Stimulated activated memory B cell treated with anti-CD40 and anti-IgM and Interleukin-4, amounts not matched to agents 10 μg/mL and 1 μg/mL and 100 μg/mL, for 72 hours (primary cell): Measurements from ENCODE around the gene MCF2L2.

Experiments
- ATAC-seq: fragments of 150-1000 bp; cut with Tn5 transposase; 2 replicates; pipeline ENCODE4 v1.10.0; 2021
- H3K27ac Mint-ChIP-seq: one replicate; pipeline ENCODE4 v1.8.0; 2022; ENCODE audit warnings: mild to moderate bottlenecking, mixed read lengths
- H3K27me3 Mint-ChIP-seq: one replicate; pipeline ENCODE4 v1.8.0; 2022; ENCODE audit warnings: mixed read lengths
- H3K36me3 Mint-ChIP-seq: one replicate; pipeline ENCODE4 v1.8.0; 2022; ENCODE audit warnings: mixed read lengths
- H3K4me1 Mint-ChIP-seq: one replicate; pipeline ENCODE4 v1.8.0; 2022; ENCODE audit warnings: mixed read lengths
- H3K4me3 Mint-ChIP-seq: one replicate; pipeline ENCODE4 v1.8.0; 2022; ENCODE audit warnings: mild to moderate bottlenecking, moderate library complexity, mixed read lengths
- H3K9me3 Mint-ChIP-seq: one replicate; pipeline ENCODE4 v1.8.0; 2022; ENCODE audit warnings: mixed read lengths

The MCF2L2 gene

GRCh38 chr3:183295211-183295610, 133.2 kb downstream of the MCF2L2 start:
- H3K9me3 Mint-ChIP-seq = no peaks in the 10 kb centered on the region
- H3K27me3 Mint-ChIP-seq = no peaks in the 10 kb centered on the region
- no peak for ATAC-seq
- no peak overlapping the region for H3K4me3 Mint-ChIP-seq
- peaks cover 6% of the 10 kb centered on the region for H3K4me1 Mint-ChIP-seq
- H3K36me3 Mint-ChIP-seq = peaks cover 12% of the 10 kb centered on the region
- H3K27ac Mint-ChIP-seq = no peak overlapping the region

- Mint-ChIP-seq H3K9me3 (no peaks in the 10 kb centered on the region), H3K4me1 (peaks cover 6% of the 10 kb centered on the region), H3K36me3 (peaks cover 12% of the 10 kb centered on the region), H3K27ac (no peak overlapping the region), H3K27me3 (no peaks in the 10 kb centered on the region), H3K4me3 (no peak overlapping the region)
- ATAC-seq = no peak
These were observed 134.5 kb downstream of the MCF2L2 start for GRCh38 chr3:183293966-183294365.

- peaks cover 11% of the 10 kb centered on the region for H3K36me3 Mint-ChIP-seq
- no peaks in the 10 kb centered on the region for H3K27me3 Mint-ChIP-seq
- H3K4me3 Mint-ChIP-seq = no peak overlapping the region
- no peaks in the 10 kb centered on the region for H3K9me3 Mint-ChIP-seq
- H3K4me1 Mint-ChIP-seq = peaks cover 7% of the 10 kb centered on the region
- no peak overlapping the region for H3K27ac Mint-ChIP-seq
- ATAC-seq = no peak
These were observed 136.9 kb downstream of the MCF2L2 start for GRCh38 chr3:183291497-183292031.

GRCh38 chr3:183290216-183290615, 138.2 kb downstream of the MCF2L2 start:
- peaks cover 19% of the 10 kb centered on the region for H3K4me1 Mint-ChIP-seq
- H3K27ac Mint-ChIP-seq = no peak overlapping the region
- ATAC-seq = no peak
- H3K36me3 Mint-ChIP-seq = peaks cover 5% of the 10 kb centered on the region
- H3K27me3 Mint-ChIP-seq = no peaks in the 10 kb centered on the region
- H3K9me3 Mint-ChIP-seq = no peaks in the 10 kb centered on the region
- no peak overlapping the region for H3K4me3 Mint-ChIP-seq

GRCh38 chr3:183288117-183288516, 140.3 kb downstream of the MCF2L2 start:
- Mint-ChIP-seq H3K36me3 (peaks cover 4% of the 10 kb centered on the region), H3K27ac (no peak overlapping the region), H3K4me3 (no peak overlapping the region), H3K9me3 (no peaks in the 10 kb centered on the region), H3K4me1 (peaks cover 29% of the 10 kb centered on the region), H3K27me3 (no peaks in the 10 kb centered on the region)
- no peak for ATAC-seq

DNA sequence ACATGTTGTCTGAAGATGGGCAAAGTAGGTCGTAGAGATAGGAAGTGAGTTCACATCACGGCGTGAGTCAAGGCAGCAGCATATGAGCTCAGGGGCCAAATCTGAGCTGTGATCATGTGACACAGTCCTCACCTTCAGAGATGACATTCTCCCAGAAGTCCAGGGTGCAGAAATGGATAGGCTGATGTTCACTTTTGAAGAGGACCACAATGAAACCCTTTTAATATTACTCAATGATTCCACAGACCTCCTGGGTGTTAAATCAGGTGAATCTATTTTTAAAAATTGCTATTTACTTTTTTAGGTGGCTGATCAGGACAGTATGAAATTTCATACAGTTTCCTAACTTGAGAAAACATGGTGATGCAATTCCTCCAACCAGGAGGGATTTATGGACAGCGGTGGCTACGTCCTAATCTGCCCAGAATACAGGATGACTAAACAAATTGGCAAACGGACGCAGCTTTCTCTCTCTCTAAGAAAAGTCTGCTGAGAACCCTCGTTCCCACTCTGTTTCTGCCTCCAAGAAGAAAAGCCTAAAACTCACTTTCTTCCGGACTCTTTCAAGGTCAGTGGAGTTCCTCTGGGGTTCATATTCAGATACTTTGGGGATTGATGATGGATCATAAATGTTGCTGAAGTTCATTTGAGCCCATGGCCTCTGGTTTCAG, 141.0 kb downstream of the MCF2L2 start:
- Mint-ChIP-seq H3K4me1 (peaks cover 29% of the 10 kb centered on the region), H3K27ac (peak overlapping the region; percentile 91), H3K36me3 (no peaks in the 10 kb centered on the region), H3K27me3 (no peaks in the 10 kb centered on the region), H3K9me3 (no peaks in the 10 kb centered on the region), H3K4me3 (no peak overlapping the region)
- ATAC-seq = no peak

- ATAC-seq = peak; percentile 97
- Mint-ChIP-seq H3K36me3 (no peaks in the 10 kb centered on the region), H3K4me3 (peak overlapping the region; percentile 63), H3K4me1 (peaks cover 29% of the 10 kb centered on the region), H3K27ac (peak overlapping the region; percentile 91), H3K27me3 (peaks cover 10% of the 10 kb centered on the region), H3K9me3 (no peaks in the 10 kb centered on the region)
These were observed 142.5 kb downstream of the MCF2L2 start for GRCh38 chr3:183285828-183286457.

DNA sequence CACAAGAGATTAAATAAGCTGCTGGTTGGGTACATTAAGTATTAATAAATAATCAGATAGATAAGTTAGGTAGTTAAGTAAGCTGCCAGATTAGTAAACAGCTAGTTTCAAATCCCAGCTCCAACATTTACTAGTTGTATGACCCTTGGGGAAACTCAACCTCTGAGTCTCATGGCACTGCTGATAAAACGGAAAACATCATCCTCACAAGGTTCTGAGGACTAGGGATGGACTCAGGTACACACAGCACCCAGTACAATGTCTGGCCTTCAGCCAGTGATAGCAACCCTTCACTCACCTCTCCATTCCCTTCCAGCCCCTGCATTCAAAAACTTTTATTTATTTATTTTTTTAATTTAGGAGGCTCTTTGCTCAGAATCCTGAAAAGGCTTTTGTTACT, 143.1 kb downstream of the MCF2L2 start:
- Mint-ChIP-seq H3K27ac (peak overlapping the region; percentile 91), H3K27me3 (peaks cover 10% of the 10 kb centered on the region), H3K4me1 (peaks cover 29% of the 10 kb centered on the region), H3K36me3 (no peaks in the 10 kb centered on the region), H3K9me3 (no peaks in the 10 kb centered on the region), H3K4me3 (peak overlapping the region; percentile 63)
- ATAC-seq = no peak

- ATAC-seq = no peak
- Mint-ChIP-seq H3K4me3 (no peak overlapping the region), H3K36me3 (no peaks in the 10 kb centered on the region), H3K4me1 (peaks cover 29% of the 10 kb centered on the region), H3K27ac (no peak overlapping the region), H3K27me3 (peaks cover 10% of the 10 kb centered on the region), H3K9me3 (no peaks in the 10 kb centered on the region)
These were observed 143.8 kb downstream of the MCF2L2 start for GRCh38 chr3:183284570-183284969.

- H3K36me3 Mint-ChIP-seq = no peaks in the 10 kb centered on the region
- no peak for ATAC-seq
- no peaks in the 10 kb centered on the region for H3K9me3 Mint-ChIP-seq
- peaks cover 10% of the 10 kb centered on the region for H3K27me3 Mint-ChIP-seq
- H3K27ac Mint-ChIP-seq = no peak overlapping the region
- H3K4me1 Mint-ChIP-seq = peaks cover 29% of the 10 kb centered on the region
- no peak overlapping the region for H3K4me3 Mint-ChIP-seq
These were observed 144.5 kb downstream of the MCF2L2 start for GRCh38 chr3:183283886-183284285.

DNA sequence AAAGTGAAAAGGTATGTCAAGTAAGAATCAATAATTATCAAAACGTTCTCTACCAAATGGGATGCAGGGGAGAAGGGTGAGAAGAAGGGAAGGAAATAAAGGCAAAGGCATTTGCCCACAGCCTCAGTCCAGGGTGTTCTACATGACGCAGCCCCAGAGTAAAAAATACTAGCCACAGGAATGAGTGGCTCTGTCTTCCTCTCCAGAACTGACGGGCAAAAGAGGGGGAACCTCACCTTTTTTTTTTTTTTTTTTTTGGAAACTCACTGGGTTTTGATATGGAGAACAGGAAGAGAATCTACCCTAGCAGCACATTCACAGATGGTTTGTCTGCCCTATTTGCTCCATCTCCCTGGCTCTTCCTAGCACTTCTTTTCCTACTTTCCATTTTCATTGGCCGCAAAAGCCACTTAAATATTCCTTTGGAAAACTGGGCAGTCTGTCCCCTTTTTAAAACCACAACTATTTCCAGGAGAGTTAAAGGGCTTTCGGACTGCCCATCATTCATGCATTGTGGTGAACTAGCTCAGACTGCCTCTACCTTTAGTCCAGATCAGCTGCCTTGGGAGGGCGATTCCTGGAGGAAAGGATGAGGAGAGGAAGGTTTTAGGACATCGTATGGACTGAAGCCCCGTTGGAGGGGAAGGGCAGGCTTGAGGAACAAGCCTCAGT, 147.2 kb downstream of the MCF2L2 start:
- no peak overlapping the region for H3K4me3 Mint-ChIP-seq
- no peaks in the 10 kb centered on the region for H3K9me3 Mint-ChIP-seq
- peaks cover 10% of the 10 kb centered on the region for H3K27me3 Mint-ChIP-seq
- H3K4me1 Mint-ChIP-seq = peaks cover 19% of the 10 kb centered on the region
- H3K27ac Mint-ChIP-seq = no peak overlapping the region
- H3K36me3 Mint-ChIP-seq = no peaks in the 10 kb centered on the region
- no peak for ATAC-seq

GRCh38 chr3:183279371-183279770, 149.0 kb downstream of the MCF2L2 start:
- Mint-ChIP-seq H3K4me3 (no peak overlapping the region), H3K36me3 (no peaks in the 10 kb centered on the region), H3K27me3 (peaks cover 18% of the 10 kb centered on the region), H3K4me1 (peaks cover 5% of the 10 kb centered on the region), H3K27ac (no peak overlapping the region), H3K9me3 (no peaks in the 10 kb centered on the region)
- ATAC-seq = no peak

- Mint-ChIP-seq H3K4me3 (no peak overlapping the region), H3K4me1 (no peaks in the 10 kb centered on the region), H3K36me3 (no peaks in the 10 kb centered on the region), H3K27me3 (peaks cover 19% of the 10 kb centered on the region), H3K27ac (no peak overlapping the region), H3K9me3 (no peaks in the 10 kb centered on the region)
- no peak for ATAC-seq
These were observed 149.8 kb downstream of the MCF2L2 start for GRCh38 chr3:183278479-183279088.

GRCh38 chr3:183277260-183277659, 151.2 kb downstream of the MCF2L2 start:
- Mint-ChIP-seq H3K9me3 (no peaks in the 10 kb centered on the region), H3K27ac (no peak overlapping the region), H3K27me3 (peaks cover 19% of the 10 kb centered on the region), H3K36me3 (no peaks in the 10 kb centered on the region), H3K4me3 (no peak overlapping the region), H3K4me1 (no peaks in the 10 kb centered on the region)
- ATAC-seq = no peak

DNA sequence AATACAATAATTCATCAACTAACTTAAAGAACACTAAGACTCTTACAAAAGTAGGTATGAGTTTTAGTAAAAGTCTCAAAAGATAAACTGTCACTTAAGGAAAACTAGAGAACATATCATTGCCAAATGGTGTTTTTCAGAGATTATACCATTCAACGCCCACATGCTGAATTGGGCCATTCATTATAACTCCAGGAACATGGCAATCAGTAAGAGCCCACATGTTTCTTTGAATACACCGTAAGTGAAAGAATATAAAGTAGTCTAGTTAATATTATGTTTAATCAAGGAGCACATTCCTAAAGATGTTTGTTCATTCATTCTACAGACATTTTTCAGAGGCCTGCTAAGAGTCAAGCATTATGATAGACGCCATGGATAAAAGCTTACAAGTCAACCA, 152.5 kb downstream of the MCF2L2 start:
- no peak overlapping the region for H3K4me3 Mint-ChIP-seq
- no peaks in the 10 kb centered on the region for H3K36me3 Mint-ChIP-seq
- no peak for ATAC-seq
- H3K27me3 Mint-ChIP-seq = peaks cover 9% of the 10 kb centered on the region
- H3K9me3 Mint-ChIP-seq = no peaks in the 10 kb centered on the region
- H3K27ac Mint-ChIP-seq = no peak overlapping the region
- no peaks in the 10 kb centered on the region for H3K4me1 Mint-ChIP-seq
